T-helper 17 cell (primary cell): Measurements from ENCODE around the gene SAT2. TPM values are rescaled to one million over a fixed set of nuclear protein-coding genes. Genes with fewer than 3 reads are reported as not detected.
"Not testable (repeated sequence)": the region's sequence is repeated elsewhere in the genome, so short reads cannot be mapped to it uniquely, and the experiment has no call there.

Experiments
- ATAC-seq: fragments of 150-1000 bp; cut with Tn5 transposase; 2 replicates; pipeline ENCODE4 v1.10.0; 2021; ENCODE audit warnings: mild to moderate bottlenecking, moderate library complexity
- DNase-seq, 3 donors: peaks; one replicate each; pipeline versions ENCODE4 v3.0.0 to v3.0.0-alpha.2; 2020 to 2021
- H3K9me3 ChIP-seq: one replicate; pipeline ENCODE4 v1.7.0; 2013; ENCODE audit warnings: low read length, mild to moderate bottlenecking; ENCODE audit not compliant: control insufficient read depth, poor library complexity, severe bottlenecking
- H3K27ac Mint-ChIP-seq: one replicate; pipeline ENCODE4 v1.8.0; 2022; ENCODE audit warnings: mild to moderate bottlenecking, moderate library complexity, mixed read lengths
- H3K27me3 Mint-ChIP-seq: one replicate; pipeline ENCODE4 v1.8.0; 2022; ENCODE audit warnings: mixed read lengths
- H3K36me3 Mint-ChIP-seq: one replicate; pipeline ENCODE4 v1.8.0; 2022; ENCODE audit warnings: low read depth, mixed read lengths
- H3K4me1 Mint-ChIP-seq: one replicate; pipeline ENCODE4 v1.8.0; 2022; ENCODE audit warnings: mild to moderate bottlenecking, mixed read lengths
- H3K4me3 Mint-ChIP-seq: one replicate; pipeline ENCODE4 v1.8.0; 2022; ENCODE audit warnings: mild to moderate bottlenecking, moderate library complexity, mixed read lengths
- total RNA-seq, 4 donors: library from RNA in 2 of 4; stranded (reverse) in 2 of 4; gene quantifications; one replicate each; pipeline ENCODE4 v1.2.3 and lab custom pipeline; 2022 to 2026

Gene SAT2
- total RNA-seq, 2 donors from 2014 or later: 39.1 to 42.9 TPM

DNA sequence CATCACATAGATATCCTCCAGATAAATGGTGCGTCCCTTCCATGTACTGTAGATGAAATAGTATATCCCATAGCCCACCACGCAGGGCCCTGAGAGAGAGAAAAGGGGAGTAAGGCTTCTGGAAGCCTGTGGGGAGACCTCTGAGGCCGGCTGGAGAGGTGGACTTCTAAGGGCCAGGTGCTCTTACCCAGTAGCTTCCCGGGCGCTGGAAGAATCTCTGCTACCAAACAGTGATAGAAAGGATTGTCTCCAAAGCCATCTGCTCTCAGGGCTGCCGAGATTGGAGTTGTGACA lies 718 bp downstream of the SAT2 start:
- Mint-ChIP-seq H3K4me1 (peaks cover 13% of the 10 kb centered on the region), H3K4me3 (peak overlapping the region; percentile 88), H3K27me3 (no peaks in the 10 kb centered on the region), H3K27ac (peak overlapping the region; percentile 85), H3K36me3 (no peaks in the 10 kb centered on the region)
- no peaks in the 10 kb centered on the region for H3K9me3 ChIP-seq
- DNase-seq: no peak
- ATAC-seq: no peak

GRCh38 chr17:7626307-7626706 lies 1.3 kb downstream of the SAT2 start:
- no peaks in the 10 kb centered on the region for H3K27me3 Mint-ChIP-seq
- peaks cover 13% of the 10 kb centered on the region for H3K4me1 Mint-ChIP-seq
- peak overlapping the region; percentile 88 for H3K4me3 Mint-ChIP-seq
- no peak for ATAC-seq
- H3K27ac Mint-ChIP-seq: peak overlapping the region; percentile 85
- no peaks in the 10 kb centered on the region for H3K36me3 Mint-ChIP-seq
- no peak for DNase-seq
- H3K9me3 ChIP-seq: no peaks in the 10 kb centered on the region

DNA sequence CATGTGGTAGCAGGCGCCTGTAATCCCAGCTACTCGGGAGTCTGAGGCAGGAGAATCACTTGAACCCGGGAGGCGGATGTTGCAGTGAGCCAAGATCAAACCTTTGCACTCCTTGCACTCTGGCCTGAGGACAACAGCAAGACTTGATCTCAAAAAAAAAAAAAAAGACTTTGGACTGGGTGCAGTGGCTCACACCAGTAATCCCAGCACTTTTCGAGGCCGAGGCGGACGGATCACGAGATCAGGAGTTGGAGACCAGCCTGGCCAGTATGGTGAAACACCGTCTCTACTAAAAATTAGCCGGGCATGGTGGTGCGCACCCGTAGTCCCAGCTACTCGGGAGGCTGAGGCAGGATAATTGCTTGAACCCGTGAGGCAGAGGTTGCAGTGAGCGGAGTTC lies 1.9 kb downstream of the SAT2 start:
- not testable (repeated sequence) for H3K27ac Mint-ChIP-seq, H3K9me3 ChIP-seq, H3K27me3 Mint-ChIP-seq, H3K4me3 Mint-ChIP-seq, ATAC-seq, H3K36me3 Mint-ChIP-seq, DNase-seq
- H3K4me1 Mint-ChIP-seq: peaks cover 13% of the 10 kb centered on the region

DNA sequence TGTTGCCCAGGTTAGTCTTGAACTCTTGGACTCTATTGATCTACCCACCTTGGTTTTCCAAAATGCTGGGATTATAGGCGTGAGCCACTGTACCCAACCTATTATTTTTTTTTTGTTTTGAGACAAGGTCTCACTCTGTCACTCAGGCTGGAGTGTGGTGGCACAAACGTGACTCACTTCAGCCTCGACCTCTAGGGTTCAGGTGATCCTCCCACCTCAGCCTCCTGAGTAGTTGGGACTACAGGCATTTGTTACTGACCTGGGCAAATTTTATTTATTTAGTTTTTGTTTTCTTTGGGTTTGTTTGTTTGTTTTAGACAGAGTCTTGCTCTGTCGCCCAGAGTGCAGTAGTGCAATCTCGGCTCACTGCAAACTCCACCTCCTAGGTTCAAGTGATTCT lies 4.0 kb downstream of the SAT2 start:
- ATAC-seq: no peak
- no peak for DNase-seq
- Mint-ChIP-seq H3K4me1 (peaks cover 10% of the 10 kb centered on the region), H3K27ac (no peak overlapping the region), H3K36me3 (no peaks in the 10 kb centered on the region), H3K27me3 (no peaks in the 10 kb centered on the region), H3K4me3 (no peak overlapping the region)
- H3K9me3 ChIP-seq: no peaks in the 10 kb centered on the region

- no peak for ATAC-seq
- no peaks in the 10 kb centered on the region for H3K27me3 Mint-ChIP-seq
- H3K27ac Mint-ChIP-seq: no peak overlapping the region
- no peaks in the 10 kb centered on the region for H3K9me3 ChIP-seq
- no peaks in the 10 kb centered on the region for H3K36me3 Mint-ChIP-seq
- DNase-seq: no peak
- H3K4me1 Mint-ChIP-seq: no peaks in the 10 kb centered on the region
- no peak overlapping the region for H3K4me3 Mint-ChIP-seq
These were observed 6.8 kb downstream of the SAT2 start for GRCh38 chr17:7620835-7621234.

DNA sequence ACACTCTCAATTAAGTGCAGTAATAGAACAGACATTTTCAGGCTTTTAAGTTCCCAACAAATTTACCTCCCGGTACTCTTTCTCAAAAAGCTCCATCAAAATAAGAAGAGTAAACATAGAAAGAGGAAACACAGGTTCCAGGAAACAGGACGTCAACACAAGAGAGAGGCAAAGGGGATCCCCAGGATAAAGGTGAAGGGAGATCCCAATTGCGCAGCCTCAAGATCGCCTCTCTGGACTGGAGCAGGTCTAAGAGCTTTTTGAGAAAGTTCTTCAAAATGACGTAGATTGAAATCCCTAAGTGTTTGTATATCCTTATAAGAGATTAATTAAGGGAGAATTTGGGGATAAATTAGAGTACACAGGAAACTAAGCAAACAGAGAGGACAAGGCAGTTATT lies 9.0 kb downstream of the SAT2 start:
- Mint-ChIP-seq H3K4me1 (peaks cover 4% of the 10 kb centered on the region), H3K4me3 (no peak overlapping the region), H3K27ac (no peak overlapping the region), H3K27me3 (no peaks in the 10 kb centered on the region), H3K36me3 (peaks cover 2% of the 10 kb centered on the region)
- DNase-seq: no peak
- no peaks in the 10 kb centered on the region for H3K9me3 ChIP-seq
- no peak for ATAC-seq

DNA sequence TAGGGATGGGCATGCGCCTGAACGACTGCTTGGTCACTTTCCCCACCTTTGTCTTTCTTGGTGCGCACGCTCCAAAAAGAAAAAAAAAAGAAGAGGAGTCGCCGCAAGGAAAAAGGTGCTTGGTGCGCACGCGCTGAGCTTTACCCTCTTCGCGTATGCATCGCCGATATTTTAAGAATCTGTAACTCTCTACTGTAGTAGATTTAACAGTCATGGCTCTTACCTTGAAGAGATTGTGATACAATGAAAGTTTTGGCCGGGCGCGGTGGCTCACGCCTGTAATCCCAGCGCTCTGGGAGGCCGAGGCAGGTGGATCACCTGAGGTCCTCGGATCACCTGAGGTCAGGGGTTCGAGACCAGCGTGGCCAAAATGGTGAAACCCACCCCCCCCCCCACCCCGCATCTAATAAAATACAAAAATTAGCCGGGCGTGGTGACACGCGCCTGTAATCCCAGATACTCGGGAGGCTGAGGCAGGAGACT lies 12.3 kb downstream of the SAT2 start:
- peak; percentile 38 for ATAC-seq
- H3K36me3 Mint-ChIP-seq: peaks cover 3% of the 10 kb centered on the region

DNA sequence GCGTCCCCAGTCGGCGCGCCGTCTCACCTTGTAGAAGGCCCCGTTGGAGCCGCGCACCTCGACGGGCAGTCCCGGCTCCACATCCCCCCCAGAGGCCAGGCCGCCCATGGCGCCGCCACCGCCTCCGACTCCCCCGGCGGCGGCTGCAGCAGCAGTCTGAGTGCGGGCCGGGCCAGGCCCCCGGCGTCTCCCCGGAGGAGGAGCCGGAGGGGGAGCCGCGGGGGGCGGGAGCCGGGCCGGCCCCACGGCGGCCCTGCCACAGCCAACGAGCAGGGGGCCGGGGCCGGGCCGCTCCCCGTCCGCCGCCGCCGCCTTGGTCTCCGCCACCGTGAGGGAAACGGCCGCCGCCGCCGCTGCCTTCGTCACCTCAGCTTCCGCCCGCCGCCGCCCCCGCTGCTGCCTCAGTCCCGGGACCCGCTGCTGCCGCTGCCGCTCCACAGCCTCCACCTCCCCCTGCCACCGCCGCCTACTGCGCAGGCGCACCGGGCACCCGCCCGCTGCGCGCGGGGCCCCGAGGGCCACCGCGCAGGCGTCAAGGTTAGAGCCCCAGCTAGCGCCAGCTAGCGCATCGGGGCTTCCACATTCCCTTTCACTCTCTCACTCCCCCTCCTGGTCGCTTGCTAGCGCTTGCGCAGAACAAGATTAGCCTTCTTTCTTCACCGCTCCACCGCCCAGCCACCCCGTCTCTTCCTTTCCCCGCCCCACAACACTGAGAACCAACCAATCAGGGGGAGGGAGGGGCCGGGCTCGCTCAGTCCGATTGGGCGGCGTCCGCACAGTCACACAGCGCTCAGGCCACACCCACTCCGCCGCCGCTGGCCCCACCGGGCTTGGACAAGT lies 13.0 kb downstream of the SAT2 start, which contains the start of gene FXR2:
Gene FXR2, minus strand, starts transcription at position 473 of the 840 bp plus-strand sequence. Its CDS starts 365 bp downstream, at position 108.
- peak within 1 kb of the TSS; percentile 96 for H3K27ac Mint-ChIP-seq
- H3K36me3 Mint-ChIP-seq: peaks cover 3% of the 10 kb centered on the region
- H3K4me3 Mint-ChIP-seq: peak within 1 kb of the TSS; percentile 96
- H3K9me3 ChIP-seq: no peaks in the 10 kb centered on the region
- ATAC-seq (peak; percentile 90), DNase-seq (peak; percentile 95 to 98 (median 98))
- H3K4me1 Mint-ChIP-seq: peaks cover 29% of the 10 kb centered on the region
- H3K27me3 Mint-ChIP-seq: no peaks in the 10 kb centered on the region

More for the DNA sequence above, 12.3 kb downstream of the SAT2 start:
- Mint-ChIP-seq H3K4me1 (peaks cover 29% of the 10 kb centered on the region), H3K27ac (peak overlapping the region; percentile 45), H3K27me3 (no peaks in the 10 kb centered on the region), H3K4me3 (peak overlapping the region; percentile 96)
- DNase-seq: no peak
- H3K9me3 ChIP-seq: no peaks in the 10 kb centered on the region

DNA sequence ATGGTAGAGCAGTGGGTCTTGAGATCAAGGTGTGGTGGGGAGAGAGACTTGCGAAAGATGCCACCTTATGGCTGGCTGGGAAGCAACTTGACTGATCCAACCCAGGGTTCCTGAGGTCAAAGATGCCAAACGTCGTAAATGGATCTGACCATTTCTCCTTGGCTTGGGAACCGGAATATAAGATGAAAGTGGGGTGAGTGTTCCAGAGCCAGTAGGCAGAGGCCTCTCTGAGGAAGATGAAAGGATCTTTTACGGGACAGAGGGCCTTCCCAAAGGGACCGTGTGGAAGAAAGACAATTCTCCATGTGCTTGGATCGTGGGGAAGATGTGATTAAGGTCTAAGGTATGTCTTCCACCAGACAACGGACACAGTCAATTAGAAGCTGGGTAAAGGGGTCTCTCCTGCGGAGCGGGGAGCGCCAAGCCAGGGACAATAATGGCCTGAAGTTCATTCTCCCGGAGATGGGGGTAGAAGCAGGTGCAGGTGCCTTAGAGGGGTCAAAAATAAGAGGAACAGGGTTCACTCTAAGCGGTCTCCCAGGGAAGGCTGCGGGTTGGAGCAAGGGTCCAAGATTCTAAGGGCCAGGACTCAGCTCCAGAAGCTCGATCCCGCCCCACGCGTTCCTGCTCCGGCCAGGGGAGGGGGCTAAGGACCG lies 13.7 kb downstream of the SAT2 start:
- Mint-ChIP-seq H3K36me3 (peaks cover 3% of the 10 kb centered on the region), H3K4me3 (peak overlapping the region; percentile 96), H3K4me1 (peaks cover 34% of the 10 kb centered on the region), H3K27me3 (no peaks in the 10 kb centered on the region), H3K27ac (peak overlapping the region; percentile 96)
- DNase-seq: no peak
- H3K9me3 ChIP-seq: no peaks in the 10 kb centered on the region
- ATAC-seq: no peak

- peak overlapping the region; percentile 80 for H3K4me3 Mint-ChIP-seq
- H3K4me1 Mint-ChIP-seq: peaks cover 34% of the 10 kb centered on the region
- no peak overlapping the region for H3K27ac Mint-ChIP-seq
- no peak for ATAC-seq
- H3K36me3 Mint-ChIP-seq: peaks cover 3% of the 10 kb centered on the region
- DNase-seq: no peak
- H3K9me3 ChIP-seq: no peaks in the 10 kb centered on the region
- H3K27me3 Mint-ChIP-seq: no peaks in the 10 kb centered on the region
These were observed 15.4 kb downstream of the SAT2 start for GRCh38 chr17:7612294-7612640.

- H3K9me3 ChIP-seq: no peaks in the 10 kb centered on the region
- DNase-seq: no peak
- H3K27ac Mint-ChIP-seq: peak overlapping the region; percentile 67
- H3K27me3 Mint-ChIP-seq: no peaks in the 10 kb centered on the region
- ATAC-seq: no peak
- H3K4me1 Mint-ChIP-seq: peaks cover 34% of the 10 kb centered on the region
- peaks cover 3% of the 10 kb centered on the region for H3K36me3 Mint-ChIP-seq
- H3K4me3 Mint-ChIP-seq: peak overlapping the region; percentile 80
These were observed 15.9 kb downstream of the SAT2 start for GRCh38 chr17:7611635-7612293.

GRCh38 chr17:7610641-7611040 lies 17.0 kb downstream of the SAT2 start:
- Mint-ChIP-seq H3K4me3 (no peak overlapping the region), H3K36me3 (peaks cover 5% of the 10 kb centered on the region), H3K4me1 (peaks cover 42% of the 10 kb centered on the region), H3K27me3 (no peaks in the 10 kb centered on the region), H3K27ac (no peak overlapping the region)
- ATAC-seq: no peak
- DNase-seq: no peak
- no peaks in the 10 kb centered on the region for H3K9me3 ChIP-seq

- DNase-seq: no peak
- no peaks in the 10 kb centered on the region for H3K27me3 Mint-ChIP-seq
- no peak overlapping the region for H3K4me3 Mint-ChIP-seq
- no peaks in the 10 kb centered on the region for H3K9me3 ChIP-seq
- H3K36me3 Mint-ChIP-seq: peaks cover 11% of the 10 kb centered on the region
- no peak for ATAC-seq
- peak overlapping the region; percentile 85 for H3K27ac Mint-ChIP-seq
- H3K4me1 Mint-ChIP-seq: peaks cover 23% of the 10 kb centered on the region
These were observed 21.3 kb downstream of the SAT2 start for GRCh38 chr17:7606280-7606679.
